ENCODE data around the gene CHRNA4.

DNA sequence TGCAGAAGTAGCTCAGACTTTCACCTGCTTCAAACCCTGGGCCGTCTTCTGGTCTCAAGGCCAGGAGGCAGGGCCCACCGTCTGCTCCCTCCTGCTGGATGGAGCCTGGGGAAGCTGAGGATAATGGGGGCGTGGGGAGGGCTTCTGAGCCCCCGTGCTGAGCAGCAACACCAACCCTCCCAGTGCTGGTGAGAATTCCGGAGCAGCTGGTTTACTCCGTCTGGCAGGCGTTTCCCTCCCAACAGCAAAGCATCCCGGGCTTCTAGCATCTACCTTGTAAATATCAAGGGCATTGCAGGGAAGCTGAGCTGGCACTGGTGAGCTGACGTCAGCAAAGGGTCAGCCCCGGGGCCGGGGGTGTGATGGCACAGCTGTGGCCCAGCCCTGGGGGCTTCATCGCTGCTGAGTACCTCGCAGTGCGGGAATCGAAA, 16.8 kb upstream of the CHRNA4 start:
- TF ChIP-seq, protein P1, sequence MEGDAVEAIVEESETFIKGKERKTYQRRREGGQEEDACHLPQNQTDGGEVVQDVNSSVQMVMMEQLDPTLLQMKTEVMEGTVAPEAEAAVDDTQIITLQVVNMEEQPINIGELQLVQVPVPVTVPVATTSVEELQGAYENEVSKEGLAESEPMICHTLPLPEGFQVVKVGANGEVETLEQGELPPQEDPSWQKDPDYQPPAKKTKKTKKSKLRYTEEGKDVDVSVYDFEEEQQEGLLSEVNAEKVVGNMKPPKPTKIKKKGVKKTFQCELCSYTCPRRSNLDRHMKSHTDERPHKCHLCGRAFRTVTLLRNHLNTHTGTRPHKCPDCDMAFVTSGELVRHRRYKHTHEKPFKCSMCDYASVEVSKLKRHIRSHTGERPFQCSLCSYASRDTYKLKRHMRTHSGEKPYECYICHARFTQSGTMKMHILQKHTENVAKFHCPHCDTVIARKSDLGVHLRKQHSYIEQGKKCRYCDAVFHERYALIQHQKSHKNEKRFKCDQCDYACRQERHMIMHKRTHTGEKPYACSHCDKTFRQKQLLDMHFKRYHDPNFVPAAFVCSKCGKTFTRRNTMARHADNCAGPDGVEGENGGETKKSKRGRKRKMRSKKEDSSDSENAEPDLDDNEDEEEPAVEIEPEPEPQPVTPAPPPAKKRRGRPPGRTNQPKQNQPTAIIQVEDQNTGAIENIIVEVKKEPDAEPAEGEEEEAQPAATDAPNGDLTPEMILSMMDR (IDR thresholded peaks at IDR 0.05; ENCODE audit: low read depth, low read length, poor library complexity, severe bottlenecking): no peak
- no peak for TF ChIP-seq EZH2phosphoT487 (IDR thresholded peaks at IDR 0.05; ENCODE audit: borderline replicate concordance, low read length)

Measured in DOHH2 (cell line).